KOPT-K1 (cell line): ENCODE results near the gene GPBP1L1.
"Not testable (repeated sequence)": the region's sequence is repeated elsewhere in the genome, so short reads cannot be mapped to it uniquely, and the experiment has no call there.

Experiments used
- H3K27ac ChIP-seq: fragments of 200-600 bp; sonication (generic); 2 replicates; pipeline ENCODE4 v1.5.1; 2016; ENCODE audit warnings: antibody characterized with exemption, mild to moderate bottlenecking, low read depth, low read length; ENCODE audit not compliant: poor library complexity, severe bottlenecking
- H3K36me3 ChIP-seq: fragments of 200-600 bp; sonication (generic); 2 replicates; pipeline ENCODE4 v1.5.1; 2017; ENCODE audit warnings: antibody characterized with exemption, mild to moderate bottlenecking, low read length, moderate library complexity; ENCODE audit not compliant: insufficient read depth
- H3K9me3 ChIP-seq: fragments of 200-600 bp; sonication (generic); 2 replicates; pipeline ENCODE4 v1.5.1; 2017; ENCODE audit warnings: antibody characterized with exemption, low read length, mild to moderate bottlenecking; ENCODE audit not compliant: insufficient read depth, poor library complexity, severe bottlenecking

GPBP1L1 gene

GRCh38 chr1:45687754-45688740, 1.7 kb upstream of the GPBP1L1 start, which contains the start of gene TMEM69:
TMEM69 (plus strand) TSS chr1:45688181; CDS start chr1:45691069, 2,888 bp downstream.
- Histone ChIP-seq H3K36me3 (peaks cover 35% of the 10 kb centered on the region), H3K27ac (peak within 1 kb of the TSS; percentile 96), H3K9me3 (no peaks in the 10 kb centered on the region)

GRCh38 chr1:45687014-45687753, 851 bp upstream of the GPBP1L1 start:
- Histone ChIP-seq H3K36me3 (peaks cover 27% of the 10 kb centered on the region), H3K9me3 (no peaks in the 10 kb centered on the region), H3K27ac (peak overlapping the region; percentile 96)

GRCh38 chr1:45686015-45686287, 382 bp downstream of the GPBP1L1 start:
- Histone ChIP-seq H3K36me3 (peaks cover 14% of the 10 kb centered on the region), H3K9me3 (no peaks in the 10 kb centered on the region), H3K27ac (peak overlapping the region; percentile 96)

- Histone ChIP-seq H3K27ac (peak overlapping the region; percentile 96), H3K9me3 (no peaks in the 10 kb centered on the region), H3K36me3 (peaks cover 10% of the 10 kb centered on the region)
Measured at GRCh38 chr1:45685308-45686014, 872 bp downstream of the GPBP1L1 start.

GRCh38 chr1:45684402-45684801, 1.9 kb downstream of the GPBP1L1 start:
- no peak overlapping the region for H3K27ac ChIP-seq
- H3K9me3 ChIP-seq: no peaks in the 10 kb centered on the region
- no peaks in the 10 kb centered on the region for H3K36me3 ChIP-seq

- Histone ChIP-seq H3K36me3 (no peaks in the 10 kb centered on the region), H3K27ac (no peak overlapping the region), H3K9me3 (no peaks in the 10 kb centered on the region)
Measured at GRCh38 chr1:45682942-45683341, 3.4 kb downstream of the GPBP1L1 start.

- Histone ChIP-seq H3K9me3 (no peaks in the 10 kb centered on the region), H3K36me3 (peaks cover 7% of the 10 kb centered on the region), H3K27ac (no peak overlapping the region)
Measured at GRCh38 chr1:45679123-45679522, 7.2 kb downstream of the GPBP1L1 start.

- H3K27ac ChIP-seq: no peak overlapping the region
- no peaks in the 10 kb centered on the region for H3K9me3 ChIP-seq
- peaks cover 13% of the 10 kb centered on the region for H3K36me3 ChIP-seq
Measured at GRCh38 chr1:45678489-45678888, 7.8 kb downstream of the GPBP1L1 start.

GRCh38 chr1:45677751-45678245, 8.5 kb downstream of the GPBP1L1 start:
- no peak overlapping the region for H3K27ac ChIP-seq
- no peaks in the 10 kb centered on the region for H3K9me3 ChIP-seq
- peaks cover 20% of the 10 kb centered on the region for H3K36me3 ChIP-seq

GRCh38 chr1:45676553-45676952, 9.8 kb downstream of the GPBP1L1 start:
- not testable (repeated sequence) for H3K9me3 ChIP-seq, H3K27ac ChIP-seq
- peaks cover 29% of the 10 kb centered on the region for H3K36me3 ChIP-seq

- Histone ChIP-seq H3K27ac (no peak overlapping the region), H3K36me3 (peaks cover 29% of the 10 kb centered on the region), H3K9me3 (no peaks in the 10 kb centered on the region)
Measured at GRCh38 chr1:45674478-45674877, 11.9 kb downstream of the GPBP1L1 start.

- Histone ChIP-seq H3K27ac (no peak overlapping the region), H3K36me3 (peaks cover 29% of the 10 kb centered on the region), H3K9me3 (no peaks in the 10 kb centered on the region)
Measured at GRCh38 chr1:45673956-45674355, 12.4 kb downstream of the GPBP1L1 start.

- Histone ChIP-seq H3K9me3 (no peaks in the 10 kb centered on the region), H3K36me3 (peaks cover 35% of the 10 kb centered on the region), H3K27ac (no peak overlapping the region)
Measured at GRCh38 chr1:45669859-45670655, 16.3 kb downstream of the GPBP1L1 start.

- H3K27ac ChIP-seq: no peak overlapping the region
- peaks cover 30% of the 10 kb centered on the region for H3K36me3 ChIP-seq
- no peaks in the 10 kb centered on the region for H3K9me3 ChIP-seq
Measured at GRCh38 chr1:45669379-45669778, 17.0 kb downstream of the GPBP1L1 start.
